Subcutaneous abdominal adipose tissue (tissue), 5 donors: ENCODE results near the gene ROR2.
"Not testable (repeated sequence)": the region's sequence is repeated elsewhere in the genome, so short reads cannot be mapped to it uniquely, and the experiment has no call there.

Experiments
- H3K27ac ChIP-seq: one replicate; pipeline ENCODE4 v1.7.0; 2013; ENCODE audit warnings: low read depth, mild to moderate bottlenecking, inconsistent platforms, low read length, moderate library complexity
- H3K27me3 ChIP-seq, 5 donors: one replicate each; pipeline ENCODE4 v1.7.0; 2013; ENCODE audit warnings: low read length in 5 of 5, inconsistent platforms in 1 of 5; ENCODE audit not compliant: control insufficient read depth in 5 of 5, insufficient read depth in 4 of 5
- H3K36me3 ChIP-seq, 5 donors: one replicate each; pipeline ENCODE4 v1.7.0; 2013; ENCODE audit warnings: low read length in 5 of 5; ENCODE audit not compliant: control insufficient read depth in 5 of 5, insufficient read depth in 5 of 5
- H3K4me1 ChIP-seq, 5 donors: one replicate each; pipeline ENCODE4 v1.7.0; 2013; ENCODE audit warnings: low read length in 5 of 5, mild to moderate bottlenecking in 3 of 5, moderate library complexity in 1 of 5; ENCODE audit not compliant: control insufficient read depth in 5 of 5, insufficient read depth in 5 of 5
- H3K4me3 ChIP-seq, 5 donors: one replicate each; pipeline ENCODE4 v1.7.0; 2013; ENCODE audit warnings: low read length in 5 of 5, low read depth in 1 of 5
- H3K9ac ChIP-seq, 5 donors: one replicate each; pipeline ENCODE4 v1.7.0; 2013; ENCODE audit warnings: low read length in 5 of 5, mild to moderate bottlenecking in 4 of 5, moderate library complexity in 3 of 5
- H3K9me3 ChIP-seq, 5 donors: one replicate each; pipeline ENCODE4 v1.7.0; 2013; ENCODE audit warnings: low read length in 5 of 5; ENCODE audit not compliant: control insufficient read depth in 5 of 5
- donor health status: healthy.
- donor health status: healthy.
- donor health status: healthy.
- donor health status: healthy.
- donor health status: healthy.

The ROR2 gene

GRCh38 chr9:91798273-91799112 is 151.5 kb downstream of the ROR2 start:
- H3K9me3 ChIP-seq, H3K4me3 ChIP-seq, H3K36me3 ChIP-seq, H3K27me3 ChIP-seq, H3K27ac ChIP-seq, H3K9ac ChIP-seq: not testable (repeated sequence)
- H3K4me1 ChIP-seq: peaks cover 0 to 13% (median 11%) of the 10 kb centered on the region in 5 donors

- H3K36me3 ChIP-seq, H3K4me1 ChIP-seq: not testable (repeated sequence)
These were observed 152.5 kb downstream of the ROR2 start for GRCh38 chr9:91797517-91797916.

GRCh38 chr9:91796516-91796915 is 153.5 kb downstream of the ROR2 start:
- not testable (repeated sequence) for H3K4me1 ChIP-seq, H3K27me3 ChIP-seq, H3K9me3 ChIP-seq, H3K36me3 ChIP-seq, H3K27ac ChIP-seq, H3K9ac ChIP-seq, H3K4me3 ChIP-seq

More at GRCh38 chr9:91797517-91797916, 152.5 kb downstream of the ROR2 start:
- not testable (repeated sequence) for H3K27me3 ChIP-seq, H3K27ac ChIP-seq, H3K9ac ChIP-seq, H3K4me3 ChIP-seq, H3K9me3 ChIP-seq

- no peak overlapping the region for H3K27ac ChIP-seq
- H3K9me3 ChIP-seq: no peaks in the 10 kb centered on the region
- H3K36me3 ChIP-seq: no peaks in the 10 kb centered on the region
- no peak overlapping the region for H3K4me3 ChIP-seq
- H3K27me3 ChIP-seq: no peaks in the 10 kb centered on the region
- no peaks in the 10 kb centered on the region for H3K4me1 ChIP-seq
- H3K9ac ChIP-seq: no peak overlapping the region
These were observed 154.3 kb downstream of the ROR2 start for GRCh38 chr9:91795598-91796241.

GRCh38 chr9:91793371-91793770 is 156.7 kb downstream of the ROR2 start:
- not testable (repeated sequence) for H3K4me1 ChIP-seq, H3K4me3 ChIP-seq, H3K27ac ChIP-seq, H3K9ac ChIP-seq, H3K36me3 ChIP-seq, H3K27me3 ChIP-seq, H3K9me3 ChIP-seq

- no peaks in the 10 kb centered on the region for H3K36me3 ChIP-seq
- H3K27ac ChIP-seq: no peak overlapping the region
- no peak overlapping the region for H3K9ac ChIP-seq
- no peak overlapping the region for H3K4me3 ChIP-seq
- H3K9me3 ChIP-seq: peaks cover 0 to 8% (median 0%) of the 10 kb centered on the region in 5 donors
- H3K4me1 ChIP-seq: no peaks in the 10 kb centered on the region
- H3K27me3 ChIP-seq: no peaks in the 10 kb centered on the region
These were observed 159.1 kb downstream of the ROR2 start for GRCh38 chr9:91790917-91791316.

- H3K27ac ChIP-seq: no peak overlapping the region
- H3K9ac ChIP-seq: no peak overlapping the region
- H3K27me3 ChIP-seq: no peaks in the 10 kb centered on the region
- no peaks in the 10 kb centered on the region for H3K4me1 ChIP-seq
- no peaks in the 10 kb centered on the region for H3K36me3 ChIP-seq
- H3K9me3 ChIP-seq: peaks cover 0 to 8% (median 0%) of the 10 kb centered on the region in 5 donors
- H3K4me3 ChIP-seq: no peak overlapping the region
These were observed 160.1 kb downstream of the ROR2 start for GRCh38 chr9:91789941-91790340.

- no peak overlapping the region for H3K9ac ChIP-seq
- no peak overlapping the region for H3K27ac ChIP-seq
- H3K4me1 ChIP-seq: no peaks in the 10 kb centered on the region
- no peaks in the 10 kb centered on the region for H3K36me3 ChIP-seq
- peaks cover 0 to 8% (median under 1%) of the 10 kb centered on the region in 5 donors for H3K9me3 ChIP-seq
- H3K27me3 ChIP-seq: peaks cover 0 to 2% (median 0%) of the 10 kb centered on the region in 5 donors
- no peak overlapping the region for H3K4me3 ChIP-seq
These were observed 162.1 kb downstream of the ROR2 start for GRCh38 chr9:91787931-91788330.

GRCh38 chr9:91786132-91786896 is 163.7 kb downstream of the ROR2 start:
- Histone ChIP-seq H3K36me3 (no peaks in the 10 kb centered on the region), H3K9me3 (peaks cover 0 to 13% (median 4%) of the 10 kb centered on the region in 5 donors), H3K27me3 (peaks cover 0 to 2% (median 0%) of the 10 kb centered on the region in 5 donors), H3K9ac (no peak overlapping the region), H3K27ac (no peak overlapping the region), H3K4me3 (no peak overlapping the region), H3K4me1 (no peaks in the 10 kb centered on the region)

- no peaks in the 10 kb centered on the region for H3K36me3 ChIP-seq
- H3K4me1 ChIP-seq: no peaks in the 10 kb centered on the region
- H3K27ac ChIP-seq: no peak overlapping the region
These were observed 164.6 kb downstream of the ROR2 start for GRCh38 chr9:91785447-91785842.

More at GRCh38 chr9:91785447-91785842, 164.6 kb downstream of the ROR2 start:
- Histone ChIP-seq H3K9me3 (peaks cover 0 to 13% (median 4%) of the 10 kb centered on the region in 5 donors), H3K27me3 (peaks cover 0 to 2% (median 0%) of the 10 kb centered on the region in 5 donors), H3K9ac (no peak overlapping the region), H3K4me3 (no peak overlapping the region)
